Common myeloid progenitor, CD34-positive (primary cell): ENCODE measurements around the gene OSGEP.

Source experiments
- CTCF ChIA-PET: fragments of 350-600 bp; sonication (Branson Sonifier 250); formaldehyde crosslinking; loops from one replicate; lab custom pipeline; 2021; ENCODE audit warnings: antibody characterized with exemption; lab: Charles Lee
- POLR2A ChIA-PET: fragments of 350-600 bp; sonication (Branson Sonifier 250); formaldehyde crosslinking; loops from one replicate; lab custom pipeline; 2021; ENCODE audit warnings: antibody characterized with exemption; lab: Charles Lee
- DNase-seq, 3 donors: peaks; one replicate each; pipeline versions ENCODE4 v3.0.0 to v3.0.0-alpha.2; 2013
- H3K27ac ChIP-seq, 2 experiments: 1 replicate in 1 of 2; 2 replicates in 1 of 2; pipeline ENCODE4 v1.7.0; 2013; ENCODE audit warnings: inconsistent platforms in 2 of 2, low read length in 2 of 2, mild to moderate bottlenecking in 2 of 2, low read depth in 1 of 2, moderate library complexity in 1 of 2; ENCODE audit not compliant: severe bottlenecking in 2 of 2, insufficient read depth in 1 of 2, poor library complexity in 1 of 2
- H3K27me3 ChIP-seq, 5 experiments: replicated peaks in 2 of 5; 1 replicate in 3 of 5; 2 replicates in 2 of 5; pipeline versions ENCODE4 v1.6.1 to v1.7.0; 2013; ENCODE audit warnings: low read length in 4 of 5, mild to moderate bottlenecking in 2 of 5, moderate library complexity in 2 of 5, inconsistent platforms in 1 of 5; ENCODE audit not compliant: insufficient read depth in 5 of 5, control insufficient read depth in 4 of 5
- H3K36me3 ChIP-seq, 4 experiments: 1 replicate in 2 of 4; 2 replicates in 2 of 4; pipeline versions ENCODE4 v1.6.1 to v1.7.0; 2013; ENCODE audit warnings: low read length in 3 of 4, control low read depth in 1 of 4, mild to moderate bottlenecking in 1 of 4; ENCODE audit not compliant: control insufficient read depth in 4 of 4, insufficient read depth in 4 of 4
- H3K4me1 ChIP-seq, 4 experiments: 1 replicate in 3 of 4; 2 replicates in 1 of 4; pipeline versions ENCODE4 v1.6.1 to v1.7.1; 2013; ENCODE audit warnings: low read length in 3 of 4, mild to moderate bottlenecking in 3 of 4, control low read depth in 1 of 4, inconsistent platforms in 1 of 4, moderate library complexity in 1 of 4; ENCODE audit not compliant: control insufficient read depth in 4 of 4, insufficient read depth in 4 of 4; ENCODE audit errors: control extremely low read depth in 1 of 4
- H3K4me3 ChIP-seq, 7 experiments: 1 replicate in 4 of 7; 2 replicates in 3 of 7; pipeline versions ENCODE4 v1.5.1 to v1.7.0; 2013; ENCODE audit warnings: mild to moderate bottlenecking in 7 of 7, low read length in 6 of 7, moderate library complexity in 6 of 7, inconsistent platforms in 2 of 7, low read depth in 2 of 7, control low read depth in 1 of 7; ENCODE audit not compliant: insufficient read depth in 4 of 7, control insufficient read depth in 1 of 7; ENCODE audit errors: extremely low read depth in 1 of 7
- H3K9me3 ChIP-seq, 5 experiments: 1 replicate in 4 of 5; 2 replicates in 1 of 5; pipeline versions ENCODE4 v1.6.1 to v1.7.1; 2013; ENCODE audit warnings: low read length in 4 of 5, mild to moderate bottlenecking in 2 of 5, inconsistent platforms in 1 of 5, low read depth in 1 of 5, moderate library complexity in 1 of 5; ENCODE audit not compliant: control insufficient read depth in 4 of 5, insufficient read depth in 2 of 5; ENCODE audit errors: control extremely low read depth in 1 of 5
- WGBS: methylation state at CpG from one replicate; pipeline ENCODE4 v1.1.5; 2013; ENCODE audit not compliant: insufficient coverage; 5-methylcytosine and 5-hydroxymethylcytosine counted together

The OSGEP gene

GRCh38 chr14:20436363-20436755 lies 18.3 kb downstream of the OSGEP start:
- H3K4me1 ChIP-seq, result peaks cover 10 to 25% (median 18%) of the 10 kb centered on the region in 4 experiments
- H3K9me3 ChIP-seq, result peaks cover 0 to 2% (median 0%) of the 10 kb centered on the region in 5 experiments
- POLR2A ChIA-PET, result no interaction called here
- H3K36me3 ChIP-seq, result no peaks in the 10 kb centered on the region
- no peak overlapping the region for H3K4me3 ChIP-seq
- no peak for DNase-seq
- H3K27ac ChIP-seq, result no peak overlapping the region
- no peaks in the 10 kb centered on the region for H3K27me3 ChIP-seq
- CTCF ChIA-PET, result interaction anchor here (0.9 to 1.4 kb wide), 2 partner anchors 14 to 21 kb away, joined by 3 to 4 read pairs; no protein-coding TSS in a partner anchor
- 97% methylated on average over 3 of the region's 4 CpGs for WGBS

DNA sequence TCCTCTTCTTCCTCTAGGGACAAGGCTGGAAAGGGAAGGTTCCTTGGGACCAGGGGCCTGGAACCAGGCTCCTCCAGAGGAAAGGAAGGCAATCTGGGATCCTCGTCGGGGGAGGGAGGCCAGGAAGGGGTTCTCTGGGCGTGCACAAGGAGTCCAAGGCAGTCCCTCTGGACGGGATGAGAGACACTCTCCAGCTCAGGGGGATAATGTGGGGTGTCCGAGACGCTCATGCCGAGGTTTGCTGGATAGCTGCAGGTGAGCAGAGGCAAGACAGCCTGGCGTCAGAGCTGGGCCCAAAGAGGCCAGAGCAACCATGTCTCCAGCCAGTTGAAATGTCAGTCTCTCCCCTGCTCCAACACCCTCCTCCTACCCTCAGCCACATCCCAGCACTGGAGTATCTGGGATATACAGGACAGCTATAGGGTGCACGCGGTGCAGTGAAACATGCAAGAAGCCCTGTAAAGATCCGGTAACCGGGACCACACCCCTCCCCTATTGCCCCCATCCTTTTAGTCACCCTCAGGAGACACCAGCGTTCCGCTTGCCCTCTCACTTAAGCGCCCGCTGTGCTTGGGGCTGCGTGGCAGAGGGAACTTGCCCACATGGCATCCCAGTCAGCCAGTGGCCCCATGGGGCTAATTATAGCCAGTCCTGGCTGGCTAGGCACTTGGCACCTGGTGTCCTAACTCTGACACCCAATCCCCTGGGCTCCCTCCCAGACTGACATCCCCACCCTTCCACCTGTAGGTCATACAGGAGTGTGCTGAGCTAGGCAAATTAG lies 18.8 kb downstream of the OSGEP start, which contains the start of gene KLHL33:
Gene KLHL33 (minus strand): TSS at position 585 of the 781 bp plus-strand sequence. CDS start 355 bp downstream, at position 230.
- DNase-seq, result no peak
- H3K27me3 ChIP-seq, result no peaks in the 10 kb centered on the region
- 98% methylated on average over 11 of the region's 17 CpGs for WGBS
- peaks cover 0 to 2% (median 0%) of the 10 kb centered on the region in 5 experiments for H3K9me3 ChIP-seq
- POLR2A ChIA-PET, result no interaction called here
- H3K36me3 ChIP-seq, result no peaks in the 10 kb centered on the region
- peaks cover 5 to 20% (median 13%) of the 10 kb centered on the region in 4 experiments for H3K4me1 ChIP-seq
- H3K27ac ChIP-seq, result no peak within 1 kb of the TSS
- no peak within 1 kb of the TSS for H3K4me3 ChIP-seq
- CTCF ChIA-PET, result interaction anchor here (0.9 to 1.4 kb wide), 2 partner anchors 13 to 20 kb away, joined by 3 to 4 read pairs; no protein-coding TSS in a partner anchor

- CTCF ChIA-PET, result interaction anchor here (0.7 to 1.7 kb wide), 4 partner anchors 10 to 19 kb away, joined by 3 to 5 read pairs (median 4); no protein-coding TSS in a partner anchor
- WGBS, result 96% methylated on average over 34 of the region's 44 CpGs
- Histone ChIP-seq H3K36me3 (no peaks in the 10 kb centered on the region), H3K4me3 (no peak overlapping the region), H3K9me3 (peaks cover 0 to 2% (median 0%) of the 10 kb centered on the region in 5 experiments), H3K4me1 (peaks cover 0 to 21% (median 13%) of the 10 kb centered on the region in 4 experiments), H3K27ac (no peak overlapping the region), H3K27me3 (no peaks in the 10 kb centered on the region)
- POLR2A ChIA-PET, result no interaction called here
- DNase-seq, result no peak
Measured at GRCh38 chr14:20434701-20435581, 19.7 kb downstream of the OSGEP start.

DNA sequence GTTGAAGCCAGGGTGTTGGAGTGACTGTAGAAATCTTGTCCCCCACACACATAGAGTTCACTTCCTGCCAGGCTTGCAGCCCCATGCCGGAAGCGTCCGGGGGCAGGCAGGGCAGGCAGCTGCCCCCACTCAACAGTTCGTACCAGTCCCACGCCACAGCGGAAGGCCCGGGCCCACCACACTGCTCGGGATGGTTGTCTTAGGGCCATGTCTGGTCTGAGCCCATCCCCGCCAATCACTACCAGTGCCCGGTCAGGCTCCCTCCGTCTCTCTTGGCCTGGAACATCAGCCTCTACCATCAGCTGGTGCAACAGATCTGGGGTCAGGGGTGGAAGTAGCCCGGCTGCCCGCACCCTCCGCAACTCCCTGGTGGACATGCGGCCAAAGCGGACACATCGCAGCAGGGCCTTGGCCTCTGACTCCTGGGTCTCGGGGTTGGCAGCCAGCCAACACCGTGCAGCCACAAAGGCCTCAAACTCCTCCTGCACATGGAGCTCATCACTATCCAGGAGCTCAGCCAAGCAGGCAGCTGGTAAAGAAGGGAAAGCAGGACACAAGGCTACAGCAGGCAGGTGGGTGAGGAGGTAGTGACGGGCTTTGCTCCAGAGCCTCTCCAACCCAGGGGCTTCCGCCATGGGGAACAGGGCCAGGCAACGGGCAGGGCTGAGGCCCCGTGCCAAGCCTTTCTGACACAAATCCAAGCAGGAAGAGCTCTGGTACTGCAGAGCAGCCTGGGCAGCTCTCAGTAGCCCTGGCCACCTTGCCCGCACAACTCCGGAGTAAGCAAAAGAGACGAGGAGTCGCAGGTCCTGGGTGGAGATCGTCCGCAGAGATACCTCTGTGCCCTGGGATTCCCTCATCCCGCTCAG lies 24.6 kb downstream of the OSGEP start:
- peaks cover 13 to 44% (median 38%) of the 10 kb centered on the region in 4 experiments for H3K4me1 ChIP-seq
- DNase-seq, result peak in 2 of 3 donors; percentile 14 to 45
- no peaks in the 10 kb centered on the region for H3K9me3 ChIP-seq
- no peaks in the 10 kb centered on the region for H3K27me3 ChIP-seq
- ChIA-PET POLR2A (no interaction called here), CTCF (interaction anchor here (0.9 to 4.6 kb wide), 2 partner anchors 15 to 32 kb away, joined by 3 to 27 read pairs; partner anchors contain the start of genes PIP4P1 and TEP1)
- WGBS, result 81% methylated on average over 13 of the region's 30 CpGs
- peak overlapping the region in 1 of 2 experiments; percentile 31 for H3K27ac ChIP-seq
- H3K36me3 ChIP-seq, result no peaks in the 10 kb centered on the region
- peak overlapping the region in 2 of 7 experiments; percentile 8 to 62 for H3K4me3 ChIP-seq

DNA sequence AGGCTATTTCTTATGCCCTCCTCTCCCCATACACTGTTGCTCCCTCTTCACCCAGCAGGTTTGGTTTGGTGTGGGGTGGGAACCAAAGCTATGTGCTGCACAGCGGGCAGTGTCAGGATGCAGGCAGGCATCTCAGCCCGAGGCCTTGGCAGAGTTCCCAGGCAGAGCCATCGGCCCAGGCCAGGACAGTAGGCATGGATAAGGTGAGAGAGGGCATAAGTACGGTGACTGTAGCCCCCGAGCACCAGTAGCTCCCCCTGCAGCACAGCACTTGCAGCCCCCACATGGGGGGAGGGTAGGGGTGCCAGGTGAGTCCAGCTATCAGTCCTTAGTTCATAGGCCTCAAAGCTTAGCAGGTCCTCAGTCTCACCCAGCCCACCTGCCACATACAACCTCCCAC lies 25.8 kb downstream of the OSGEP start:
- ChIA-PET POLR2A (interaction anchor here (1.2 to 2.1 kb wide), 2 partner anchors 27 to 85 kb away, joined by 4 to 6 read pairs; partner anchors contain the start of genes APEX1 and PARP2), CTCF (interaction anchor here (1.4 to 4.6 kb wide), 4 partner anchors 11 to 182 kb away, joined by 3 to 27 read pairs (median 4); partner anchors contain the start of genes PNP and TEP1)

GRCh38 chr14:20428010-20428365 lies 26.6 kb downstream of the OSGEP start:
- H3K9me3 ChIP-seq, result no peaks in the 10 kb centered on the region
- peak overlapping the region in 4 of 7 experiments; percentile 33 to 62 (median 54) for H3K4me3 ChIP-seq
- peak overlapping the region; percentile 21 to 74 for H3K27ac ChIP-seq
- WGBS, result 34% methylated on average over 5 of the region's 5 CpGs
- no peaks in the 10 kb centered on the region for H3K27me3 ChIP-seq
- ChIA-PET POLR2A (interaction anchor here (1.2 to 2.1 kb wide), 2 partner anchors 27 to 85 kb away, joined by 4 to 6 read pairs; partner anchors contain the start of genes APEX1 and PARP2), CTCF (interaction anchor here (1.2 to 4.6 kb wide), 5 partner anchors 10 to 182 kb away, joined by 3 to 27 read pairs (median 4); partner anchors contain the start of genes PNP and TEP1)
- no peaks in the 10 kb centered on the region for H3K36me3 ChIP-seq
- no peak for DNase-seq
- peaks cover 13 to 50% (median 38%) of the 10 kb centered on the region in 4 experiments for H3K4me1 ChIP-seq

More for the DNA sequence above, 25.8 kb downstream of the OSGEP start:
- H3K36me3 ChIP-seq, result no peaks in the 10 kb centered on the region
- peak overlapping the region in 2 of 7 experiments; percentile 5 to 62 for H3K4me3 ChIP-seq
- DNase-seq, result no peak
- no peaks in the 10 kb centered on the region for H3K9me3 ChIP-seq
- H3K4me1 ChIP-seq, result peaks cover 13 to 50% (median 38%) of the 10 kb centered on the region in 4 experiments
- no peaks in the 10 kb centered on the region for H3K27me3 ChIP-seq
- 0% methylated on average over 1 of the region's 5 CpGs for WGBS
- H3K27ac ChIP-seq, result peak overlapping the region in 1 of 2 experiments; percentile 74
